HG03520 (cell line): ENCODE data around the gene IQCH.

Experiments used
- ATAC-seq: cut with Tn5 transposase; IDR thresholded peaks from one replicate; pipeline ENCODE4 v1.9.1; 2021; ENCODE audit warnings: mild to moderate bottlenecking, moderate library complexity; ENCODE audit not compliant: unreplicated experiment

IQCH gene

GRCh38 chr15:67296684-67297083 is 42.1 kb downstream of the IQCH start:
- no peak for ATAC-seq

- no peak for ATAC-seq
These were observed 45.9 kb downstream of the IQCH start for GRCh38 chr15:67300266-67301025.

- ATAC-seq: no peak
These were observed 49.1 kb downstream of the IQCH start for GRCh38 chr15:67303490-67304363.

GRCh38 chr15:67304778-67305177 is 50.2 kb downstream of the IQCH start:
- no peak for ATAC-seq

GRCh38 chr15:67305506-67305905 is 50.9 kb downstream of the IQCH start:
- ATAC-seq: no peak

- ATAC-seq: no peak
These were observed 52.6 kb downstream of the IQCH start for GRCh38 chr15:67307156-67307555.

- no peak for ATAC-seq
These were observed 53.5 kb downstream of the IQCH start for GRCh38 chr15:67307889-67308597.

- ATAC-seq: no peak
These were observed 57.1 kb downstream of the IQCH start for GRCh38 chr15:67311731-67312130.

GRCh38 chr15:67319961-67320360 is 65.4 kb downstream of the IQCH start:
- no peak for ATAC-seq

- ATAC-seq: no peak
These were observed 66.8 kb downstream of the IQCH start for GRCh38 chr15:67321352-67321751.

GRCh38 chr15:67322481-67322880 is 67.9 kb downstream of the IQCH start:
- no peak for ATAC-seq

GRCh38 chr15:67327312-67327711 is 72.7 kb downstream of the IQCH start:
- ATAC-seq: no peak

GRCh38 chr15:67327737-67328136 is 73.2 kb downstream of the IQCH start:
- ATAC-seq: no peak

GRCh38 chr15:67329984-67330733 is 75.6 kb downstream of the IQCH start:
- no peak for ATAC-seq

- no peak for ATAC-seq
These were observed 77.1 kb downstream of the IQCH start for GRCh38 chr15:67331676-67332075.

GRCh38 chr15:67335026-67335425 is 80.4 kb downstream of the IQCH start:
- ATAC-seq: no peak

GRCh38 chr15:67335534-67336222 is 81.1 kb downstream of the IQCH start:
- ATAC-seq: no peak

GRCh38 chr15:67340630-67341029 is 86.0 kb downstream of the IQCH start:
- ATAC-seq: no peak

GRCh38 chr15:67341539-67341938 is 87.0 kb downstream of the IQCH start:
- ATAC-seq: no peak

GRCh38 chr15:67343206-67343605 is 88.6 kb downstream of the IQCH start:
- ATAC-seq: no peak
